K562 (cell line): ENCODE results near the gene KIAA1958. TPM values are rescaled to one million over a fixed set of nuclear protein-coding genes. Genes with fewer than 3 reads are reported as not detected.
A peak's percentile ranks its signal among the peaks of the same experiment; 100 is the strongest.

Experiments used
- ASH1L ChIP-seq: fragments of 450-650 bp; IDR thresholded peaks from 2 replicates; pipeline ENCODE4 v1.6.1; 2018; ENCODE audit warnings: borderline replicate concordance, mild to moderate bottlenecking, low read depth; ENCODE audit not compliant: partially characterized antibody
- BDP1 ChIP-seq: IDR thresholded peaks from 3 replicates; pipeline ENCODE4 v1.6.1; 2011; ENCODE audit not compliant: insufficient read length, insufficient read depth
- BHLHE40 ChIP-seq: IDR thresholded peaks from 2 replicates; pipeline ENCODE4 v1.6.1; 2011; ENCODE audit warnings: low read length, improper control_type of control experiment
- CLOCK ChIP-seq: fragments of 250-450 bp; sonication (Bioruptor Pico); IDR thresholded peaks from 2 replicates; pipeline ENCODE4 v1.4.0; 2020; ENCODE audit warnings: mild to moderate bottlenecking, moderate library complexity, borderline replicate concordance
- CTCFL ChIP-seq: IDR thresholded peaks from 2 replicates; pipeline ENCODE4 v1.6.1; 2011; ENCODE audit warnings: borderline replicate concordance, low read depth, mild to moderate bottlenecking, moderate library complexity, low read length; ENCODE audit not compliant: insufficient read depth, poor library complexity, severe bottlenecking
- FOS ChIP-seq: IDR thresholded peaks from 3 replicates; pipeline ENCODE4 v1.6.1; 2011; ENCODE audit not compliant: insufficient read length; ENCODE audit errors: extremely low read depth
- GATA2 ChIP-seq: sonication (generic); formaldehyde crosslinking; IDR thresholded peaks from 2 replicates; pipeline ENCODE4 v1.4.0; 2020; ENCODE audit warnings: mild to moderate bottlenecking, missing genetic modification reagents
- GATAD2A ChIP-seq: fragments of 450-650 bp; IDR thresholded peaks from 2 replicates; pipeline ENCODE4 v1.6.1; 2017
- MXD1 ChIP-seq: fragments of 250-450 bp; sonication (Bioruptor Pico); IDR thresholded peaks from 2 replicates; pipeline ENCODE4 v1.8.0; 2021; ENCODE audit warnings: borderline replicate concordance, mild to moderate bottlenecking, moderate library complexity; ENCODE audit not compliant: poor library complexity, severe bottlenecking
- PHB2 ChIP-seq: fragments of 450-650 bp; IDR thresholded peaks from 2 replicates; pipeline ENCODE4 v1.6.1; 2017; ENCODE audit warnings: low read depth
- POLR3G ChIP-seq: IDR thresholded peaks from 2 replicates; pipeline ENCODE4 v1.6.1; 2011; ENCODE audit not compliant: insufficient read length, insufficient replicate concordance; ENCODE audit errors: extremely low read depth
- RBM39 ChIP-seq: fragments of 200-400 bp; formaldehyde crosslinking; optimal IDR thresholded peaks from 2 replicates; pipeline ENCODE3; 2018; ENCODE audit warnings: low read depth, low read length
- RFX5 ChIP-seq: IDR thresholded peaks from 2 replicates; pipeline ENCODE4 v1.6.1; 2011; ENCODE audit warnings: low read depth, mild to moderate bottlenecking, improper control_type of control experiment, low read length
- SIN3A ChIP-seq, 2 experiments: fragments of 150-350 bp in 1 of 2; IDR thresholded peaks; 2 replicates each; pipeline ENCODE4 v1.6.1; 2011 to 2016; ENCODE audit warnings: borderline replicate concordance in 2 of 2, low read depth in 2 of 2, low read length in 2 of 2, mild to moderate bottlenecking in 2 of 2, moderate library complexity in 2 of 2; ENCODE audit not compliant: control insufficient read depth in 1 of 2
- SNAPC5 ChIP-seq: fragments of 250-450 bp; sonication (Bioruptor Pico); IDR thresholded peaks from 2 replicates; pipeline ENCODE4 v1.8.0; 2021; ENCODE audit warnings: moderate library complexity, mild to moderate bottlenecking, inconsistent platforms
- SREBF1 ChIP-seq: fragments of 150-350 bp; IDR thresholded peaks from 2 replicates; pipeline ENCODE4 v1.6.1; 2014; ENCODE audit warnings: antibody characterized with exemption, low read depth, low read length, borderline replicate concordance
- YBX1 ChIP-seq: fragments of 450-650 bp; IDR thresholded peaks from 2 replicates; pipeline ENCODE4 v1.7.1; 2016; ENCODE audit warnings: mild to moderate bottlenecking
- ZFP36 ChIP-seq: fragments of 150-350 bp; IDR thresholded peaks from 2 replicates; pipeline ENCODE4 v1.6.1; 2018; ENCODE audit warnings: low read length, low read depth; ENCODE audit not compliant: partially characterized antibody
- ZNF174 ChIP-seq: fragments of 250-450 bp; sonication (Bioruptor Pico); IDR thresholded peaks from 2 replicates; pipeline ENCODE4 v1.4.0; 2020; ENCODE audit warnings: mild to moderate bottlenecking
- ZNF217 ChIP-seq: sonication (generic); formaldehyde crosslinking; IDR thresholded peaks from 2 replicates; pipeline ENCODE4 v1.8.0; 2022; ENCODE audit warnings: mild to moderate bottlenecking, missing genetic modification reagents
- ZNF280A ChIP-seq: fragments of 450-650 bp; IDR thresholded peaks from 2 replicates; pipeline ENCODE4 v1.6.1; 2018; ENCODE audit warnings: mild to moderate bottlenecking, low read depth; ENCODE audit not compliant: partially characterized antibody
- polyA plus RNA-seq, 8 experiments: library from polyadenylated mRNA; depleted of rRNA in 4 of 8; stranded (reverse) in 5 of 8; unstranded in 3 of 8; fragments of >200 nt; fragmentation: Nextera tagmentation in 2 of 8; fragmentation: Illumina TruSeq in 1 of 8; extraction: Ambion mirVana in 2 of 8; extraction: Trizol in 1 of 8; gene quantifications; 2 replicates each; pipeline versions ENCODE4 v1.2.1 to v1.2.3, GENCODE V29; 2011 to 2014; ENCODE audit warnings: inconsistent platforms in 1 of 8, missing spikeins in 1 of 8
- total RNA-seq, 7 experiments: library from RNA; depleted of rRNA in 6 of 7; stranded (reverse); fragments of >200 nt in 6 of 7; fragmentation: Illumina TruSeq in 2 of 7; extraction: Trizol in 2 of 7; gene quantifications; 2 replicates each; pipeline versions ENCODE4 v1.2.1 to v1.2.3, GENCODE V29; 2011 to 2021; ENCODE audit warnings: low replicate concordance in 1 of 7

KIAA1958 gene
- total and polyA plus RNA-seq, 9 of the 15 experiments (the other 6 are each of a cell fraction or from before 2014, with no cell fraction given), result 1.1 to 16.0 (median 10.1) TPM

GRCh38 chr9:112717661-112718331 is 231.2 kb downstream of the KIAA1958 start, which contains the start of gene INIP (continued):
- TF ChIP-seq CLOCK (CRISPR knock-in tag), result no peak
- TF ChIP-seq SREBF1, result no peak
- TF ChIP-seq CTCFL, result no peak
- TF ChIP-seq PHB2, result no peak
- TF ChIP-seq MXD1 (CRISPR knock-in tag), result no peak
- TF ChIP-seq SNAPC5, result no peak
- no peak for TF ChIP-seq GATAD2A
- TF ChIP-seq ZNF174 (CRISPR knock-in tag), result no peak
- TF ChIP-seq RFX5, result no peak
- TF ChIP-seq RBM39, result no peak
- no peak for TF ChIP-seq BDP1
- TF ChIP-seq GATA2 (CRISPR knock-in tag), result no peak
- peak; percentile 26 for TF ChIP-seq FOS
- no peak for TF ChIP-seq POLR3G
- TF ChIP-seq YBX1, result no peak
- no peak for TF ChIP-seq BHLHE40
- TF ChIP-seq ZNF217 (CRISPR knock-in tag), result no peak
- TF ChIP-seq ZFP36, result no peak
- TF ChIP-seq ZNF280A, result no peak
- peak in 1 of 2 experiments; percentile 58; a peak in 2 of 4 replicates for TF ChIP-seq SIN3A (IDR thresholded peaks at IDR 0.05; ENCODE audit: borderline replicate concordance in 2 of 2, control insufficient read depth in 1 of 2, low read depth in 2 of 2, low read length in 2 of 2)
- TF ChIP-seq ASH1L, result no peak
